Spleen (tissue), 11 donors: ENCODE measurements around the gene DCTN2. TPM values are rescaled to one million over a fixed set of nuclear protein-coding genes. Genes with fewer than 3 reads are reported as not detected.
"Not testable (repeated sequence)": the region's sequence is repeated elsewhere in the genome, so short reads cannot be mapped to it uniquely, and the experiment has no call there.

Experiments used
- DNase-seq: peaks from one replicate; pipeline ENCODE4 v3.0.0-alpha.2; 2020
- H3K27ac ChIP-seq, 8 donors: fragments of 200-600 bp; sonication (generic) in 7 of 8; 1 replicate in 4 of 8; 2 replicates in 4 of 8; pipeline versions ENCODE4 v1.5.0 to v1.8.0; 2016 to 2021; ENCODE audit warnings: inconsistent platforms in 4 of 8, mild to moderate bottlenecking in 4 of 8, moderate library complexity in 1 of 8
- H3K27me3 ChIP-seq, 7 donors: fragments of 200-600 bp; sonication (generic) in 6 of 7; replicated peaks in 1 of 7; 1 replicate in 4 of 7; 2 replicates in 3 of 7; pipeline versions ENCODE4 v1.5.0 to v1.8.0; 2016 to 2021; ENCODE audit warnings: inconsistent platforms in 3 of 7, mild to moderate bottlenecking in 1 of 7
- H3K36me3 ChIP-seq, 6 donors: fragments of 200-600 bp; sonication (generic) in 5 of 6; 1 replicate in 4 of 6; 2 replicates in 2 of 6; pipeline versions ENCODE4 v1.5.0 to v1.8.0; 2016 to 2021; ENCODE audit warnings: inconsistent platforms in 2 of 6
- H3K4me1 ChIP-seq, 6 donors: fragments of 200-600 bp; sonication (generic) in 5 of 6; 1 replicate in 3 of 6; 2 replicates in 3 of 6; pipeline versions ENCODE4 v1.5.0 to v1.8.0; 2016 to 2021; ENCODE audit warnings: inconsistent platforms in 3 of 6
- H3K4me3 ChIP-seq, 8 donors: fragments of 200-600 bp; sonication (generic) in 7 of 8; 1 replicate in 4 of 8; 2 replicates in 4 of 8; pipeline versions ENCODE4 v1.5.0 to v1.8.0; 2016 to 2021; ENCODE audit warnings: inconsistent platforms in 4 of 8, mild to moderate bottlenecking in 4 of 8, moderate library complexity in 2 of 8
- H3K9me3 ChIP-seq, 8 donors: fragments of 200-600 bp; sonication (generic) in 7 of 8; 1 replicate in 4 of 8; 2 replicates in 4 of 8; pipeline versions ENCODE4 v1.5.0 to v1.8.0; 2016 to 2021; ENCODE audit warnings: inconsistent platforms in 4 of 8
- CTCF ChIP-seq, 11 experiments: fragments of 200-600 bp in 7 of 11; fragments of 450-650 bp in 4 of 11; sonication (generic) in 4 of 11; IDR thresholded peaks in 8 of 11; conservative IDR thresholded peaks in 3 of 11; 1 replicate in 7 of 11; 2 replicates in 4 of 11; pipeline versions ENCODE4 v1.4.0 to v1.8.0; 2016 to 2021; ENCODE audit warnings: antibody characterized with exemption in 11 of 11, inconsistent platforms in 4 of 11, mild to moderate bottlenecking in 1 of 11
- POLR2A ChIP-seq, 3 donors: fragments of 450-650 bp; IDR thresholded peaks; one replicate each; pipeline ENCODE4 v1.5.1; 2017; ENCODE audit warnings: antibody characterized with exemption in 3 of 3, mild to moderate bottlenecking in 1 of 3
- POLR2AphosphoS5 ChIP-seq, 3 donors: sonication (generic); formaldehyde crosslinking; IDR thresholded peaks; one replicate each; pipeline ENCODE4 v1.5.1; 2017; ENCODE audit warnings: antibody characterized with exemption in 3 of 3
- WGBS, 5 donors: extraction: QIAGEN DNeasy Blood & Tissue Kit in 3 of 5; methylation state at CpG; one replicate each; pipeline versions ENCODE4 v1.1.5 to v1.1.7; 2013 to 2018; 5-methylcytosine and 5-hydroxymethylcytosine counted together
- intact Hi-C: fragments of 100-400 bp; cut with DNase I; formaldehyde crosslinking; loops from one replicate; pipeline ENCODE4 v1.15.0; 2023; ENCODE audit warnings: low total_unique reads
- polyA plus RNA-seq, 3 donors: library from polyadenylated mRNA; stranded (reverse); fragments of 200-250 nt; gene quantifications; one replicate each; pipeline ENCODE4 v1.2.1, GENCODE V29; 2013
- total RNA-seq, 7 donors: library from RNA; depleted of rRNA in 3 of 7; stranded (reverse); fragments of >200 nt in 3 of 7; fragmentation: NEBNext Ultra II Directional in 4 of 7; extraction: Animal tissue kit (Norgen Biotek cat#: 25700) in 4 of 7; gene quantifications; one replicate each; pipeline versions ENCODE4 v1.1.0 to v1.2.1, GENCODE V29; 2016 to 2021
- donor health status: healthy with polysubstance abuse.
- donor health status: DM: no; HTN: no; CAD: no; lungs with moderate emphysema.
- donor health status: DM: no; HTN: no; CAD: no.
- donor health status: Bipolar disorder and iron deficiency.
- donor health status: healthy.
- donor health status: DM: no; HTN: no; CAD: no.
- donor health status: DM: yes; HTN: yes; CAD: no.

Gene DCTN2
- total and polyA plus RNA-seq, 10 donors, result 53.3 to 152 (median 88.8) TPM

- H3K27ac ChIP-seq, result peak overlapping the region in 1 of 8 donors; percentile 36
- TF ChIP-seq POLR2AphosphoS5 (IDR thresholded peaks at IDR 0.05), result no peak
- TF ChIP-seq POLR2A (IDR thresholded peaks at IDR 0.05), result no peak
- TF ChIP-seq CTCF (IDR thresholded peaks at IDR 0.05 in 8 of 11, conservative IDR thresholded peaks at IDR 0.05 in 3 of 11), result no peak
- no peaks in the 10 kb centered on the region for H3K27me3 ChIP-seq
- intact Hi-C loops, result no loop called here
- no peaks in the 10 kb centered on the region for H3K9me3 ChIP-seq
- peaks cover 0 to 13% (median 1%) of the 10 kb centered on the region in 6 donors for H3K4me1 ChIP-seq
- H3K4me3 ChIP-seq, result no peak overlapping the region
- WGBS, 5 donors, result 95 to 99% (median 96%) methylated on average over 7 of the region's 7 CpGs
- peaks cover 3 to 96% (median 75%) of the 10 kb centered on the region in 6 donors for H3K36me3 ChIP-seq
- peak; percentile 30 for DNase-seq
Observed at GRCh38 chr12:57511588-57512325, 35.2 kb downstream of the DCTN2 start.

- TF ChIP-seq POLR2AphosphoS5 (IDR thresholded peaks at IDR 0.05), result no peak
- TF ChIP-seq POLR2A (IDR thresholded peaks at IDR 0.05), result no peak
- TF ChIP-seq CTCF (IDR thresholded peaks at IDR 0.05 in 8 of 11, conservative IDR thresholded peaks at IDR 0.05 in 3 of 11), result no peak
- H3K9me3 ChIP-seq, result no peaks in the 10 kb centered on the region
- DNase-seq, result peak; percentile 8
- no peaks in the 10 kb centered on the region for H3K27me3 ChIP-seq
- intact Hi-C loops, result no loop called here
- no peak overlapping the region for H3K4me3 ChIP-seq
- 94 to 100% (median 98%) methylated on average over 4 of the region's 4 CpGs for WGBS, 5 donors
- peaks cover 3 to 96% (median 74%) of the 10 kb centered on the region in 6 donors for H3K36me3 ChIP-seq
- H3K27ac ChIP-seq, result peak overlapping the region in 1 of 8 donors; percentile 36
- H3K4me1 ChIP-seq, result peaks cover 0 to 7% (median 0%) of the 10 kb centered on the region in 6 donors
Observed at GRCh38 chr12:57511161-57511560, 35.8 kb downstream of the DCTN2 start.

GRCh38 chr12:57507796-57508195, 39.2 kb downstream of the DCTN2 start:
- H3K4me3 ChIP-seq, H3K27me3 ChIP-seq, intact Hi-C loops, H3K27ac ChIP-seq, H3K9me3 ChIP-seq, DNase-seq, H3K4me1 ChIP-seq: not testable (repeated sequence)
- H3K36me3 ChIP-seq, result peaks cover 0 to 96% (median 75%) of the 10 kb centered on the region in 6 donors
- 94 to 100% (median 97%) methylated on average over 11 to 28 of the region's 28 CpGs for WGBS, 5 donors

GRCh38 chr12:57506541-57506940, 40.5 kb downstream of the DCTN2 start:
- H3K9me3 ChIP-seq, H3K4me3 ChIP-seq, H3K4me1 ChIP-seq, intact Hi-C loops, H3K27me3 ChIP-seq, H3K27ac ChIP-seq, DNase-seq: not testable (repeated sequence)
- 68 to 98% (median 97%) methylated on average over 3 to 4 of the region's 4 CpGs for WGBS, 5 donors
- peaks cover 0 to 96% (median 75%) of the 10 kb centered on the region in 6 donors for H3K36me3 ChIP-seq

- Histone ChIP-seq H3K4me1 (peaks cover 0 to 12% (median 0%) of the 10 kb centered on the region in 6 donors), H3K36me3 (peaks cover 0 to 96% (median 84%) of the 10 kb centered on the region in 6 donors)
- H3K9me3 ChIP-seq, H3K27me3 ChIP-seq, intact Hi-C loops, H3K27ac ChIP-seq, H3K4me3 ChIP-seq: not testable (repeated sequence)
- peak; percentile 36 for DNase-seq
- 95 to 98% (median 97%) methylated on average over 21 to 22 of the region's 22 CpGs for WGBS, 5 donors
Observed at GRCh38 chr12:57502311-57502969, 44.6 kb downstream of the DCTN2 start.
